Neural crest cell (in vitro differentiated cells): ENCODE data around the gene BLOC1S5. TPM values are rescaled to one million over a fixed set of nuclear protein-coding genes. Genes with fewer than 3 reads are reported as not detected.

Source experiments
- DNase-seq: peaks from one replicate; pipeline ENCODE4 v3.0.0; 2021; ENCODE audit warnings: low read depth, mixed read lengths, low spot score
- H3K27ac Mint-ChIP-seq: one replicate; pipeline ENCODE4 v1.8.0; 2021; ENCODE audit warnings: mild to moderate bottlenecking, mixed read lengths; ENCODE audit not compliant: unreplicated experiment
- H3K27me3 Mint-ChIP-seq: 2 replicates; pipeline ENCODE4 v1.8.0; 2021; ENCODE audit warnings: low read depth, mild to moderate bottlenecking, mixed read lengths
- H3K36me3 Mint-ChIP-seq: 2 replicates; pipeline ENCODE4 v1.8.0; 2021; ENCODE audit warnings: low read depth, mild to moderate bottlenecking, mixed read lengths
- H3K4me1 Mint-ChIP-seq: 2 replicates; pipeline ENCODE4 v1.8.0; 2021; ENCODE audit warnings: mixed read lengths
- H3K4me3 Mint-ChIP-seq: one replicate; pipeline ENCODE4 v1.8.0; 2021; ENCODE audit warnings: mild to moderate bottlenecking, mixed read lengths
- H3K9me3 Mint-ChIP-seq: 2 replicates; pipeline ENCODE4 v1.8.0; 2021; ENCODE audit warnings: mixed read lengths
- CTCF ChIP-seq: fragments of 200-600 bp; sonication (generic); conservative IDR thresholded peaks from 2 replicates; pipeline ENCODE4 v1.5.0; 2021; ENCODE audit warnings: antibody characterized with exemption, mild to moderate bottlenecking
- total RNA-seq: library from RNA; stranded (reverse); gene quantifications from 2 replicates; pipeline ENCODE4 v1.2.1, GENCODE V29; 2021

Gene BLOC1S5
- total RNA-seq, 1 donor from 2014 or later = 21.9 TPM

GRCh38 chr6:8069631-8070284 is 5.6 kb upstream of the BLOC1S5 start:
- Mint-ChIP-seq H3K4me1 (peaks cover 2% of the 10 kb centered on the region), H3K36me3 (no peaks in the 10 kb centered on the region), H3K4me3 (no peak overlapping the region), H3K9me3 (no peaks in the 10 kb centered on the region), H3K27ac (no peak overlapping the region), H3K27me3 (no peaks in the 10 kb centered on the region)
- no peak for DNase-seq
- TF ChIP-seq CTCF = no peak

GRCh38 chr6:8069151-8069550 is 5.0 kb upstream of the BLOC1S5 start:
- no peak overlapping the region for H3K27ac Mint-ChIP-seq
- H3K4me1 Mint-ChIP-seq = peaks cover 8% of the 10 kb centered on the region
- no peak for DNase-seq
- H3K27me3 Mint-ChIP-seq = no peaks in the 10 kb centered on the region
- no peak for TF ChIP-seq CTCF
- peaks cover 2% of the 10 kb centered on the region for H3K9me3 Mint-ChIP-seq
- no peak overlapping the region for H3K4me3 Mint-ChIP-seq
- H3K36me3 Mint-ChIP-seq = no peaks in the 10 kb centered on the region

- DNase-seq = no peak
Measured at GRCh38 chr6:8066108-8066507, 1.9 kb upstream of the BLOC1S5 start.

GRCh38 chr6:8065519-8065911 is 1.3 kb upstream of the BLOC1S5 start:
- no peak for TF ChIP-seq CTCF
- H3K36me3 Mint-ChIP-seq = no peaks in the 10 kb centered on the region
- no peaks in the 10 kb centered on the region for H3K27me3 Mint-ChIP-seq
- no peak overlapping the region for H3K4me3 Mint-ChIP-seq
- peaks cover 14% of the 10 kb centered on the region for H3K4me1 Mint-ChIP-seq
- no peak for DNase-seq
- no peak overlapping the region for H3K27ac Mint-ChIP-seq
- peaks cover 2% of the 10 kb centered on the region for H3K9me3 Mint-ChIP-seq

More at GRCh38 chr6:8066108-8066507, 1.9 kb upstream of the BLOC1S5 start:
- Mint-ChIP-seq H3K4me1 (peaks cover 14% of the 10 kb centered on the region), H3K36me3 (no peaks in the 10 kb centered on the region), H3K27me3 (no peaks in the 10 kb centered on the region), H3K27ac (no peak overlapping the region), H3K4me3 (no peak overlapping the region), H3K9me3 (peaks cover 2% of the 10 kb centered on the region)
- peak; percentile 18 for TF ChIP-seq CTCF

- H3K4me1 Mint-ChIP-seq = peaks cover 14% of the 10 kb centered on the region
- no peak for TF ChIP-seq CTCF
- DNase-seq = no peak
Measured at GRCh38 chr6:8064638-8065518, 689 bp upstream of the BLOC1S5 start.

More at GRCh38 chr6:8064638-8065518, 689 bp upstream of the BLOC1S5 start:
- Mint-ChIP-seq H3K9me3 (peaks cover 2% of the 10 kb centered on the region), H3K27me3 (no peaks in the 10 kb centered on the region), H3K27ac (peak overlapping the region; percentile 90), H3K36me3 (no peaks in the 10 kb centered on the region), H3K4me3 (peak overlapping the region; percentile 98)
